SHP77 treated with DMSO at 0.1 percent for 48 hours (cell line): Measurements from ENCODE around the gene PTPN12.
"Not testable (repeated sequence)": the region's sequence is repeated elsewhere in the genome, so short reads cannot be mapped to it uniquely, and the experiment has no call there.

Experiments used
- DNase-seq: peaks from one replicate; lab custom pipeline; 2025; lab: John Stamatoyannopoulos, UW

Gene PTPN12

DNA sequence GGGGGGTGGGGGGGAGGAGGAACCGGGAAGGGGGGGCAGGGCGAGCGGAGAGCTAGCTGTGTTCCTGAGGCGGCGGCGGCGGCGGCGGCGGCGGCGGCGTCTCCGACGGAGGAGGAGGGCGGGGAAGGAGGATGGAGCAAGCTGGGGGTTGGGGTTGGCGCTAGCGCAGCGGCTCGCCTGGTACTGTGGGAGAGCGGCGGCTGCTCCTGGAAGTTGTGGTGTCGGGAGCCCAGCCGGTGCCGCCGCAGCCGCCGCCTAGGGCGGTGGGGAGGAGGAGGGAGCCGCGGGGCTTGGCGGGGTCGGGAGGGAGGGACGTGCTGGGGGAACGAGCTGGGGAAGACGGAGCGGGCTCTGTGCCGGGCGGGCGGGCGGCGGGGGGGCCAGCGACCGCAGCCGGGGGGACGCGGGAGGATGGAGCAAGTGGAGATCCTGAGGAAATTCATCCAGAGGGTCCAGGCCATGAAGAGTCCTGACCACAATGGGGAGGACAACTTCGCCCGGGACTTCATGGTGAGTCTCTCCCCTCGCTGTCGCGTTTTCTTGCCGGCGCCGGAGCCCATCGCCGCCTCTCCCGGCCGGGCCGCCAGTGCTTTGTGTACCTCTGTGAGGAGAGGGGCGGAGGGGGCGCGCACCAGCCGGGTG lies at the start of gene PTPN12:
TSS of gene PTPN12 (plus strand) at position 160 of the 642 bp plus-strand sequence. CDS start at position 412, 252 bp downstream.
- DNase-seq: no peak

GRCh38 chr7:77488986-77489385 lies 48.1 kb upstream of the PTPN12 start:
- no peak for DNase-seq

DNA sequence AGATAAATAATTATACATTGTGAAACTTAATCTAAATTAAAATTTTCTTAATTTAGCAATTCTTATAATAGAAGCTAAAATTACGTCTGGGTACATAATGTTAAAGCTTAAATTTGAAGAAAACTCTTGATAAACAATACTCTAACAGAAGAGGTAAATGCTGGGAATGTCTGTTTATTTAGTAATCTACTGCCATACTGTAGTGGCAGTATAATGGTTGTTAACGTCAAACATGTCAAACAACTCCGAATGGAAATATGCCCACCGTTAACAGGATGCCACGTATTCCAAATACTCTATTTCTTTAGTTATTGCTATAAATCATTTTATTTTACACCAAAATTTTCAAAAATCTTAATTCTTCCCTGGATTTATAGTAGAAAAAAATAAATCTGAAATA lies 40.0 kb upstream of the PTPN12 start:
- DNase-seq: peak; percentile 92

DNA sequence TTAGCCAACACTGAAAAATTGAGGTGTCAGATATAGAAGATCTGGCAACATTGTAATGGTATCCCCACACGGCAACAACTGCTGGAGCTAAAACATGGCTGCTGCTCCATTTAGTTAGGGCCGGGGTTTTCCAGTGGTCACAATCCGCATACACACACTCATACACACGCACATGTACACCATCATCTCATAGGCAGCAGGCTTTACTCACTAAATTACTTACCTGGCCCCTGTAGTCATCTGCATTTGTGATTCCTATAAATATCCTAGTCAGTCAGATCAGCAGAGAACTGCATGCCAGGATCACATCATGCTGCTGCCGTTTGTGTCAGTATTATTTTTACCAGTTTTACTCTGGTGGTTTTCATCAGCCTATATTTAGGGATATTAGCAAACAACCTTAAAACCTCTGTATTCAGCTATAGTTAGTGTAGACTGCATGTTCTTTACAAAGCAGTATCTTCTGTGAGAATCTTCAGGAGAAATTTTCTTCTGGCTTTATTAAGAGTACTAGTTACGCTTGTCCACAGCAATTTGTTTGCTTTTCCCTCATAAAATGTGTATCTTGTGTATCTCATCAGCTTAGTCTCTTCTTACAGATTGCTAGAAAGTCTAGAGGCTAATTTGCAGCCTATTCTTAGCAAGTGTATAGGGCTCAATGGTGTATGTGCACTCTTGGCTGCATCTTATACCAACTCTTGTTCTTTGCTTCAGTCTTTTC lies 38.3 kb upstream of the PTPN12 start:
- peak; percentile 49 for DNase-seq

DNA sequence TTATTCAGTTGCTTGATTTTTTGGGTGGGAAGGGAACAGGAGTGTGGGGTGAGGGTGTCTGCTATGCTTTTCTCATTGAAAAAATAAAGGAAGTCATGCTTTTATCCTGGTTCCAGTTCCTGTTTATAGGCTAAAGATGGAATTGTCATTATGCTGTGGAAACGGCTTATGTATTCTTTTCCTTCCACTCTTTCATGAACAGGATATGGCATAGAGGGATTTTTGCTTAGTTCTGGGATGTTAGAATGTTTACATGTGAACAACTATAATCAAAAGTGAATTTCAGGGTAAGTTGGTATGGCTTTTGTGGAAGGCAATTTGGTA lies 35.9 kb upstream of the PTPN12 start:
- no peak for DNase-seq

- DNase-seq: no peak
Measured at GRCh38 chr7:77504951-77505350, 32.1 kb upstream of the PTPN12 start.

- DNase-seq: no peak
Measured at GRCh38 chr7:77506899-77507298, 30.2 kb upstream of the PTPN12 start.

- DNase-seq: not testable (repeated sequence)
Measured at GRCh38 chr7:77513002-77513670, 24.0 kb upstream of the PTPN12 start.

GRCh38 chr7:77516085-77516484 lies 21.0 kb upstream of the PTPN12 start:
- DNase-seq: no peak

DNA sequence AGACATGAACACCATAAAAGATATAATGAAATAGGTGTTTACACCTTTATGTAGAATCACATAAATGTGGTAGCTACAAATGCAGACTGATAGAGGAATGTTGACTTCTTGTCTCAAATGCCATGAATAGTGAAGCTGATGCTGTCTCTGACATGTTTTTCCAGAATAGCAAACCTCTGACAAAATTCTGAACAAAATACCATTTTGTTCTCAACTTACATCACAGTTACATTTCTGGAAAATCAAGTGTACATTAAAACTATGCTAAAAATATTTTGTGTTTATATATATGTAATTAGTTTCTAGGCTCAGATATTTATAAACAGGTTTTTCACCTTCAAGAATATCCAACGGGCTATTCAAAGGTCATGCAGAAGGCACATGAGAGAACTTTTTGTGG lies 16.8 kb upstream of the PTPN12 start:
- DNase-seq: no peak

DNA sequence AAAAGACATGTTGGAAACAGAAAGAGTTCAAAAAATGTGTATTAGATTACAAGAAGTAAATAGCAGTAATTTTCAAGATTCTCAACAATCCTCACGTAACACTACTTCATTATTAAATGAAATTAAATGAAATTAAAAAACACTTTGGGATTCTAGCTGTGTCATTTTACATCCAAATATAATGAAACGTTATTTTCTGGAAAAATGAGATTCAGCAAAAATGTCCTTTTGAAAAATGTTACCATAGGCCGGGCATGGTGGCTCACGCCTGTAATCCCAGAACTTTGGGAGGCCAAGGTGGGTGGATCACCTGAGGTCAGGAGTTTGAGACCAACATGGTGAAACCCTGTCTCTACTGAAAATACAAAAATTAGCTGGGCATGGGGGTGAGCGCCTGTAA lies 15.6 kb upstream of the PTPN12 start:
- DNase-seq: not testable (repeated sequence)

- DNase-seq: no peak
Measured at GRCh38 chr7:77524731-77525130, 12.4 kb upstream of the PTPN12 start.

DNA sequence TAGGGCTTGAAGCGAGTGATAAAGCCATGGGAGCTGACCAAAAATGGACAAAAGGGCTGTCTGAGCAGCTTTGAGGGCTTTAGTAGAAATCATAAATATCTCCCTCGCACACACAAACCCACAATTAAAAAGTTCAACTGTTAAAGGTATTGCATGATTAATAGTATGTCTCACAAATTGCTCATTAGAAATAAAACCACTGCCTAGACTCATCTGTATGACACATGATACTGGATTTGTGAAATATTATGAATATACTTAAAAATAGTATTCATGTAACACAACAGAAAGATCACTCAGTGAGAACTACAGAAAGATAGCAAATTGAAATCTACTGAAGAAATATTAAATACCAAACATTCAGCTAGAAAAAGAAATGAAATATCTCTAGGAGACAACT lies 11.9 kb upstream of the PTPN12 start:
- no peak for DNase-seq

DNA sequence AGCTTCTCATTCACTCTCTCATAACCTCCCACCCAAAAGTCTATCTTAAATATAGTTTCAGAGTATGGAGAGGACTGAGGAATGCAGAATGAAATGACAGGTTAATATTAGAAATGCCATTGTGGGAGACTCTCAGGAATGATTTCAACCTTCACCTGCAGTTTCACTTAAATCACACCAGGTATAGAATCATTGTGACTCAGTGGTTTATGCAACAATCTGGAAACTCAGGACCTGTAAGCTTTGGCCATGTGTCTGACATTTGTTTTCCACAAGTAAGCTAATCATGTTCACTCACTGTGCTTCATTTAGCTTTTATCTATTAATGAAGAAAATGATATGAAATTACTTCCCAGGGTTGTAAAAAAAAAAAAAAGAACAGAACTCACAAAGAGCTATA lies 8.7 kb upstream of the PTPN12 start:
- DNase-seq: no peak

DNA sequence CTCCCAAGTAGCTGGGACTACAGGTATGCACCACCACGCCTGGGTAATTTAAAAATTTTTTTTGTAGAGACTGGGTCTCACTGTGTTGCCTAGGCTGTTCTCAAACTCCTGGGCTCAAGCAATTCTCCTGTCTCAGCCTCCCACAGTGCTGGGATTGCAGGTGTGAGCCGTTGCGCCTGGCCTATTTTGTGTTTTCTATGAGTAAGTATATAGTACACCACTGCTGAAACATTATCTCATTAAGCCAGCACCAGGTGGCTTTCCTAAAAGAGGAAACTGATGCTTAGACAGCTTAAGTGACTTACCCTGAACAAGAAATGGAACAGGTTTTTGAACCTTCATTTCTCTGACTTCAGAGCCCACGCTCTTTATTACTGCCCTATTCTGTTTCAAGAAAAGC lies 7.8 kb upstream of the PTPN12 start:
- DNase-seq: no peak

DNA sequence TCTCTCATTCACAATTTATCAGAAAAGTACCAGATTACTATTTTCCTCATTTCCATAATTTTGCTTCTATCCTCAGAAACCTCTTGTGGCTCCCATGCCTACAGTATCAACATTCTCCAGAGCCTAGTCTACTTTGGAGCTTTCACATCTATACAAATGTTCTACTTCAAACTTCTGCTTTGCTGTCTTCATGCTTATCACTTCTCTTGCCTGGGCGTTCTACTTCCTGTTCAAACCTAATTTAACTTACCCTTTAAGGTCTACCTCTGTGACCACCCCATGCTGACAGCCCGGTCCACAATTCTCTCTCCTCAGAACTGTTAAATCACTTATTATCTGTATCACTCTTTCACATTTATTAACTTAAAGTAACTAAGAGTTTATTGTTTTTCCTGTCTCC lies 6.1 kb upstream of the PTPN12 start:
- no peak for DNase-seq

DNA sequence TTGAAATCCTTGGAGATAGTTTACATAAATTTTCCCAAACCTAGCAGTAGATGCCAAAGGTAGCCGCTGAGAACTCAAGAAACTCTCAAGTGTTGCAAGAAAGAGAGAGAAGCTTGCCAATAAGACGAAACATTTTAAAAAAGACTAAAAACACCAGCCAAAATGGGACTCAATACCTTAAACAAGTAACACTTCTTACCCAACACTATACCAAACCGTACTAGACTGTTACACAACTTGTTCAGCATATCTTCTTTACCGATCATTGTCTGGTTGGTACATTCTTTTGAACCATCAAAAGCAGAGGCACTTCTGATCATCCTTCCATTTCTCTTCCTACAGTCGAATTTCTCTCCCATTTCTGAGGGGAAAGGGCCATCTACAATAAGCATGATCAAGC lies 4.8 kb upstream of the PTPN12 start:
- no peak for DNase-seq

GRCh38 chr7:77532732-77533131 lies 4.4 kb upstream of the PTPN12 start:
- not testable (repeated sequence) for DNase-seq

- not testable (repeated sequence) for DNase-seq
Measured at GRCh38 chr7:77534046-77534445, 3.0 kb upstream of the PTPN12 start.

GRCh38 chr7:77536017-77536412 lies 1.1 kb upstream of the PTPN12 start:
- DNase-seq: no peak

DNA sequence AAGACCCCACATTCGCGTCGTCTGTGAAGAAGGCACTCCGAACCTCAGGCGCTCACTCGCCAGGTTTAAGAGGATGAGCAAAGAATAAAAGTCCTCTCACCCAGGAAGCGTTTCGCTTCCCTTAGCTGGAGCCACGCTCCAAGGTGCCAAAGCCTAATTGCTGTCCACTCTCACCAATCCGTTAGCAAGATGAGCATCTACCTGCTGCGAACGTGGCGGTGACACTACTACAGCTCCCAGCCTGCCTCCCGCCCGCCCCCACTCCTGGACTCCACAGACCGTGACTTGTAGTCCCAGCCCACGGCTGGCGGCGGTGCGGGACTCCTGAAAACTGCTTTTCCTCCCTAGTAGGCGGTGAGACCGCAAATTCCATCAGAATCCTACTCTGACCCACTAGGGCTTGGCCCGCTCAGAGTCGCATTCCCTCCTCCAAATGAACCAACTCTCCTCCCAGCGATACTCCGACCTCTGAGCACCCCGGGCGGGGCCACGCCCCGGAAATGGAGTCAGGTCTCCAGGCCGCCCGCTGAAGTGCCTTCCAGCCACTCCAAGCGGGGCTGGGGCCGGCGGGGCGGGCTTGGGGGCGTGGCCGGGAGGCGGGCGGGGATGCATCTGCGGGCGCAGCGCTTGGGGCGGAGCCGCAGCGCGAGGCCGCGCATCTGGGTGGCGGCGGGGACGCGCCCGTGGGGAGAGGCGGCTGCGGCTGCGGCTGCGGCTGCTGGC lies 521 bp upstream of the PTPN12 start:
- DNase-seq: peak; percentile 66

DNA sequence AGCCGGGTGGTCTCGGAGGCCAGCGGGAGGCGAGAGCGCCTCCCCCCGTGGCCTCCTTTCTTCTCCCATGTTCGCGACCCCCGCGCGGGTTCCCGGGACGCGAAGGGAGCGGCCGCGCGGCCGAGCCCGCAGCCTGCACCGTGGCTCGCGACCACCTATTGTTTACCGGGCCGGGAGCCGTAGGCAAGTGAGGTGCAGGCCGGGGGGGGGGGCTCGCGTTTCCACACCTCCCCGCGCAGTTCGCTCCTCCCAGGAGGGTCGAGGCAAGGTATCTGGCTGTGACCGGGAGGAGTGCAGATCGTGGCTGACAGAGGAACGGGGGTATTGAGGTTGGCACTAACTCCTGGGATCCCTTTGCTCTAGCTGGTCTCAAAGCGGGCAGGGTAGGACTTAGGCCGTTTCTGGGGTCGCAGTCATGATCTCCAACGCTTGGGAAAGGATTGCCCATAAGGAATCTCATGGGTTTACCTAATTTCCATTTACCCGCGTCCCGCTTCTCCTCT lies 734 bp downstream of the PTPN12 start:
- DNase-seq: no peak
